H9 (cell line): ENCODE data around the gene PLA2G2F. TPM values are rescaled to one million over a fixed set of nuclear protein-coding genes. Genes with fewer than 3 reads are reported as not detected.

ENCODE experiments used
- DNase-seq: peaks from one replicate; pipeline ENCODE4 v3.0.0-alpha.2; 2017
- H2AFZ ChIP-seq: one replicate; pipeline ENCODE4 v1.6.1; 2013; ENCODE audit warnings: mild to moderate bottlenecking, low read length, control low read depth, moderate library complexity
- H2AK5ac ChIP-seq: 2 replicates; pipeline ENCODE4 v1.6.1; 2013; ENCODE audit warnings: low read length, control low read depth, mixed read lengths; ENCODE audit not compliant: insufficient read length
- H2BK120ac ChIP-seq: one replicate; pipeline ENCODE4 v1.6.1; 2013; ENCODE audit warnings: low read depth, mild to moderate bottlenecking, low read length, control low read depth, inconsistent platforms; ENCODE audit not compliant: poor library complexity, severe bottlenecking
- H2BK12ac ChIP-seq: 2 replicates; pipeline ENCODE4 v1.6.1; 2013; ENCODE audit warnings: low read length, control low read depth, mixed read lengths, low read depth; ENCODE audit not compliant: insufficient read length
- H2BK15ac ChIP-seq: 2 replicates; pipeline ENCODE4 v1.6.1; 2013; ENCODE audit warnings: low read depth, low read length, control low read depth
- H2BK20ac ChIP-seq: one replicate; pipeline ENCODE4 v1.6.1; 2013; ENCODE audit warnings: low read depth, mild to moderate bottlenecking, low read length, control low read depth, inconsistent platforms; ENCODE audit not compliant: poor library complexity, severe bottlenecking
- H2BK5ac ChIP-seq: 2 replicates; pipeline ENCODE4 v1.6.1; 2013; ENCODE audit warnings: low read length, control low read depth, mixed read lengths; ENCODE audit not compliant: insufficient read length
- H3K14ac ChIP-seq: 2 replicates; pipeline ENCODE4 v1.6.1; 2013; ENCODE audit warnings: low read length, control low read depth; ENCODE audit not compliant: insufficient read depth
- H3K18ac ChIP-seq: 2 replicates; pipeline ENCODE4 v1.6.1; 2013; ENCODE audit warnings: low read depth, mild to moderate bottlenecking, mixed read lengths, low read length, control low read depth; ENCODE audit not compliant: insufficient read length
- H3K23ac ChIP-seq: 2 replicates; pipeline ENCODE4 v1.6.1; 2013; ENCODE audit warnings: low read length, control low read depth, mixed read lengths, low read depth; ENCODE audit not compliant: insufficient read length
- H3K23me2 ChIP-seq: 2 replicates; pipeline ENCODE4 v1.6.1; 2013; ENCODE audit warnings: low read depth, mild to moderate bottlenecking, mixed read lengths, low read length, control low read depth; ENCODE audit not compliant: insufficient read length, poor library complexity, severe bottlenecking
- H3K27ac ChIP-seq: 2 replicates; pipeline ENCODE4 v1.5.1; 2013; ENCODE audit warnings: low read length, control low read depth, mixed read lengths, low read depth; ENCODE audit not compliant: insufficient read length
- H3K27me3 ChIP-seq: 2 replicates; pipeline ENCODE4 v1.6.1; 2013; ENCODE audit warnings: low read length, control low read depth, inconsistent platforms; ENCODE audit not compliant: insufficient read depth
- H3K4ac ChIP-seq: 2 replicates; pipeline ENCODE4 v1.6.1; 2013; ENCODE audit warnings: low read depth, mild to moderate bottlenecking, control low read depth, inconsistent platforms, low read length, moderate library complexity
- H3K4me1 ChIP-seq: 2 replicates; pipeline ENCODE4 v1.6.1; 2013; ENCODE audit warnings: low read length, control low read depth, inconsistent platforms; ENCODE audit not compliant: insufficient read depth
- H3K4me2 ChIP-seq: 2 replicates; pipeline ENCODE4 v1.6.1; 2013; ENCODE audit warnings: low read length, control low read depth, mixed read lengths; ENCODE audit not compliant: insufficient read length, insufficient read depth
- H3K56ac ChIP-seq: 2 replicates; pipeline ENCODE4 v1.6.1; 2013; ENCODE audit warnings: low read depth, mild to moderate bottlenecking, mixed read lengths, low read length, control low read depth; ENCODE audit not compliant: insufficient read length
- H3K79me1 ChIP-seq: 2 replicates; pipeline ENCODE4 v1.6.1; 2013; ENCODE audit warnings: low read depth, mild to moderate bottlenecking, moderate library complexity, low read length, control low read depth, inconsistent platforms; ENCODE audit not compliant: insufficient read depth, poor library complexity, severe bottlenecking
- H3K79me2 ChIP-seq: 2 replicates; pipeline ENCODE4 v1.6.1; 2013; ENCODE audit warnings: low read length, control low read depth, inconsistent platforms; ENCODE audit not compliant: insufficient read depth
- H3K9ac ChIP-seq: 2 replicates; pipeline ENCODE4 v1.6.1; 2013; ENCODE audit warnings: low read length, control low read depth, mixed read lengths; ENCODE audit not compliant: insufficient read length; ENCODE audit errors: extremely low read depth
- H3K9me3 ChIP-seq: one replicate; pipeline ENCODE4 v1.6.1; 2013; ENCODE audit warnings: low read depth, low read length, inconsistent platforms; ENCODE audit not compliant: control insufficient read depth
- H3T11ph ChIP-seq: one replicate; pipeline ENCODE4 v1.6.1; 2013; ENCODE audit warnings: mild to moderate bottlenecking, low read length, control low read depth, inconsistent platforms
- H4K20me1 ChIP-seq: one replicate; pipeline ENCODE4 v1.6.1; 2013; ENCODE audit not compliant: control insufficient read depth, insufficient read length, insufficient read depth
- H4K5ac ChIP-seq: 2 replicates; pipeline ENCODE4 v1.6.1; 2013; ENCODE audit warnings: low read depth, mild to moderate bottlenecking, mixed read lengths, low read length, control low read depth; ENCODE audit not compliant: insufficient read length
- H4K8ac ChIP-seq: replicated peaks from 2 replicates; pipeline ENCODE4 v1.6.1; 2013; ENCODE audit warnings: low read length, control low read depth, mixed read lengths, low read depth; ENCODE audit not compliant: insufficient read length
- H4K91ac ChIP-seq: 2 replicates; pipeline ENCODE4 v1.6.1; 2013; ENCODE audit warnings: low read depth, mild to moderate bottlenecking, moderate library complexity, mixed read lengths, low read length, control low read depth; ENCODE audit not compliant: insufficient read length
- H3K27ac Mint-ChIP-seq, 3 experiments: 2 replicates in 2 of 3; 3 replicates in 1 of 3; pipeline ENCODE4 v1.8.0; 2020 to 2021; ENCODE audit warnings: mixed read lengths in 3 of 3, mild to moderate bottlenecking in 1 of 3, moderate library complexity in 1 of 3
- H3K27me3 Mint-ChIP-seq: 2 replicates; pipeline ENCODE4 v1.8.0; 2021; ENCODE audit warnings: low read depth, mild to moderate bottlenecking, moderate library complexity, mixed read lengths
- H3K36me3 Mint-ChIP-seq, 3 experiments: 2 replicates in 2 of 3; 3 replicates in 1 of 3; pipeline ENCODE4 v1.8.0; 2020 to 2021; ENCODE audit warnings: low read depth in 3 of 3, mixed read lengths in 3 of 3; ENCODE audit not compliant: insufficient read depth in 1 of 3
- H3K4me1 Mint-ChIP-seq, 2 experiments: 2 replicates each; pipeline ENCODE4 v1.8.0; 2020; ENCODE audit warnings: mixed read lengths in 2 of 2
- H3K4me3 Mint-ChIP-seq, 2 experiments: 2 replicates in 1 of 2; 3 replicates in 1 of 2; pipeline ENCODE4 v1.8.0; 2020 to 2021; ENCODE audit warnings: mild to moderate bottlenecking in 2 of 2, mixed read lengths in 2 of 2, moderate library complexity in 1 of 2
- H3K9me3 Mint-ChIP-seq, 2 experiments: 2 replicates in 1 of 2; 3 replicates in 1 of 2; pipeline ENCODE4 v1.8.0; 2020; ENCODE audit warnings: mild to moderate bottlenecking in 2 of 2, mixed read lengths in 2 of 2, moderate library complexity in 1 of 2
- CTCF ChIP-seq: fragments of 200-600 bp; sonication (generic); conservative IDR thresholded peaks from 3 replicates; pipeline ENCODE4 v1.8.0; 2021; ENCODE audit warnings: antibody characterized with exemption, mild to moderate bottlenecking
- WGBS: extraction: QIAGEN DNeasy Blood & Tissue Kit; methylation state at CpG from one replicate; pipeline ENCODE4 v1.1.7; 2013; ENCODE audit warnings: missing lambda C conversion rate, low lambda C conversion rate, mixed read lengths; ENCODE audit not compliant: insufficient read length; ENCODE audit errors: extremely low coverage; 5-methylcytosine and 5-hydroxymethylcytosine counted together
- total RNA-seq: library from RNA; stranded (reverse); gene quantifications from 2 replicates; pipeline ENCODE4 v1.2.1, GENCODE V29; 2021

Gene PLA2G2F
- total RNA-seq, 1 experiment from 2014 or later, result not detected

GRCh38 chr1:20112279-20113000, 26.7 kb upstream of the PLA2G2F start:
- Histone ChIP-seq H3K27ac (no peak overlapping the region), H3K9me3 (no peaks in the 10 kb centered on the region), H2BK120ac (no peak overlapping the region), H3K79me1 (no peaks in the 10 kb centered on the region), H4K8ac (no peak overlapping the region), H2BK15ac (no peak overlapping the region), H2BK20ac (no peak overlapping the region), H3K23me2 (peaks cover 4% of the 10 kb centered on the region), H3K23ac (no peak overlapping the region), H3T11ph (no peak overlapping the region), H3K18ac (no peak overlapping the region), H2AFZ (no peak overlapping the region), H2BK5ac (no peak overlapping the region), H3K4me1 (peaks cover 2% of the 10 kb centered on the region; the same call in 1 of the 2 replicates), H4K5ac (no peak overlapping the region), H4K91ac (no peak overlapping the region), H3K4me2 (no peak overlapping the region), H3K4ac (no peak overlapping the region), H3K9ac (no peak overlapping the region), H2AK5ac (no peak overlapping the region), H3K79me2 (no peaks in the 10 kb centered on the region), H4K20me1 (no peaks in the 10 kb centered on the region), H2BK12ac (no peak overlapping the region), H3K56ac (no peak overlapping the region), H3K27me3 (no peaks in the 10 kb centered on the region), H3K14ac (no peak overlapping the region)
- DNase-seq, result no peak
- Mint-ChIP-seq H3K27me3 (peaks cover 4% of the 10 kb centered on the region; the same call in 1 of the 2 replicates), H3K27ac (no peak overlapping the region; a peak in 1 of 7 replicates), H3K9me3 (0 out of 5 replicates have a peak, but pooled peaks cover 0 to 4% of the 10 kb centered on the region in 2 experiments), H3K36me3 (no peaks in the 10 kb centered on the region), H3K4me3 (no peak overlapping the region), H3K4me1 (peaks cover 11 to 21% of the 10 kb centered on the region in 2 experiments)
- TF ChIP-seq CTCF, result no peak
- no CpG with 5 or more reads among the region's 3 CpGs for WGBS
